ENCODE measurements around the gene C1orf198. TPM values are rescaled to one million over a fixed set of nuclear protein-coding genes. Genes with fewer than 3 reads are reported as not detected.

Gene C1orf198
- total RNA-seq, 1 experiment from 2014 or later, result 22.9 TPM

GRCh38 chr1:230827081-230827681 lies 41.1 kb downstream of the C1orf198 start:
- ChIA-PET CTCF (no interaction called here), POLR2A (no interaction called here), RAD21 (ENCODE audit: low non-redundant PET in 1 of 2, low total read pairs in 2 of 2, uncharacterized antibody in 2 of 2, unreplicated experiment in 2 of 2) (no interaction called here)
- no peak overlapping the region for H3K27ac ChIP-seq (ENCODE audit: low read depth, low read length)
- no peak overlapping the region for H3K9ac ChIP-seq (ENCODE audit: low read length)
- intact Hi-C loops (cut with micrococcal nuclease), result no loop called here
- no peaks in the 10 kb centered on the region for H4K20me1 ChIP-seq (ENCODE audit: insufficient read depth)
- peaks cover 23 to 24% of the 10 kb centered on the region in 2 experiments for H3K4me1 ChIP-seq (ENCODE audit: control insufficient read depth in 1 of 2, insufficient read depth in 2 of 2, low read length in 2 of 2)
- no peak overlapping the region for H3K4me3 ChIP-seq (replicated peaks in 1 of 2; ENCODE audit: low read depth in 1 of 2, low read length in 2 of 2)
- no TSS peak for BruUV-seq (replicated peaks)
- H3K79me2 ChIP-seq (ENCODE audit: insufficient read depth, low read length), result no peaks in the 10 kb centered on the region
- ATAC-seq (no peak), DNase-seq (ENCODE audit: low read depth, low spot score) (no peak)
- no peaks in the 10 kb centered on the region for H3K9me3 ChIP-seq (ENCODE audit: control insufficient read depth in 1 of 2, insufficient read depth in 1 of 2, low read depth in 1 of 2, low read length in 2 of 2)
- H3K4me2 ChIP-seq (ENCODE audit: low read length), result no peak overlapping the region
- no peaks in the 10 kb centered on the region for H3K27me3 ChIP-seq (ENCODE audit: insufficient read depth, low read length)
- no peak overlapping the region for H2AFZ ChIP-seq (ENCODE audit: low read depth, low read length, poor library complexity, severe bottlenecking)
- H3K9me2 ChIP-seq (ENCODE audit: insufficient read depth), result no peaks in the 10 kb centered on the region
- no peak for TF ChIP-seq EGR1 (IDR thresholded peaks at IDR 0.05; ENCODE audit: low read depth)
- no peak for TF ChIP-seq JUND (IDR thresholded peaks at IDR 0.05)
- no peak for TF ChIP-seq POLR2A (IDR thresholded peaks at IDR 0.05; ENCODE audit: borderline replicate concordance, extremely low read depth, insufficient read depth, insufficient read length)
- no peak for TF ChIP-seq YY1 (IDR thresholded peaks at IDR 0.05; ENCODE audit: extremely low read depth, insufficient replicate concordance, low read depth, low read length)
- no peak for TF ChIP-seq ZNF274 (IDR thresholded peaks at IDR 0.05; ENCODE audit: low read depth, low read length)
- no peak for TF ChIP-seq SIN3A (IDR thresholded peaks at IDR 0.05; ENCODE audit: low read depth)
- TF ChIP-seq SRF (IDR thresholded peaks at IDR 0.05; ENCODE audit: low read depth), result no peak
- TF ChIP-seq ZFX (IDR thresholded peaks at IDR 0.05), result no peak
- TF ChIP-seq EZH2 (IDR thresholded peaks at IDR 0.05), result no peak
- no peaks in the 10 kb centered on the region for H3K36me3 ChIP-seq (ENCODE audit: control insufficient read depth in 1 of 2, insufficient read depth in 2 of 2, low read length in 2 of 2)

- intact Hi-C loops (cut with micrococcal nuclease), result no loop called here
- no peak overlapping the region for H3K9ac ChIP-seq (ENCODE audit: low read length)
- no TSS peak for BruUV-seq (replicated peaks)
- ChIA-PET POLR2A (no interaction called here), RAD21 (ENCODE audit: low non-redundant PET in 1 of 2, low total read pairs in 2 of 2, uncharacterized antibody in 2 of 2, unreplicated experiment in 2 of 2) (no interaction called here), CTCF (no interaction called here)
- no peaks in the 10 kb centered on the region for H3K9me3 ChIP-seq (ENCODE audit: control insufficient read depth in 1 of 2, insufficient read depth in 1 of 2, low read depth in 1 of 2, low read length in 2 of 2)
- H3K4me3 ChIP-seq (replicated peaks in 1 of 2; ENCODE audit: low read depth in 1 of 2, low read length in 2 of 2), result no peak overlapping the region
- no peaks in the 10 kb centered on the region for H3K79me2 ChIP-seq (ENCODE audit: insufficient read depth, low read length)
- no peak for TF ChIP-seq YY1 (IDR thresholded peaks at IDR 0.05; ENCODE audit: extremely low read depth, insufficient replicate concordance, low read depth, low read length)
- TF ChIP-seq EZH2phosphoT487 (IDR thresholded peaks at IDR 0.05; ENCODE audit: borderline replicate concordance), result no peak
- no peak for TF ChIP-seq EGR1 (IDR thresholded peaks at IDR 0.05; ENCODE audit: low read depth)
- no peak for TF ChIP-seq ELF1 (IDR thresholded peaks at IDR 0.05; ENCODE audit: borderline replicate concordance, low read depth)
- no peak for TF ChIP-seq MAX (IDR thresholded peaks at IDR 0.05)
- no peaks in the 10 kb centered on the region for H3K36me3 ChIP-seq (ENCODE audit: control insufficient read depth in 1 of 2, insufficient read depth in 2 of 2, low read length in 2 of 2)
- no peak overlapping the region for H3K27ac ChIP-seq (ENCODE audit: low read depth, low read length)
- H4K20me1 ChIP-seq (ENCODE audit: insufficient read depth), result no peaks in the 10 kb centered on the region
- H3K4me2 ChIP-seq (ENCODE audit: low read length), result no peak overlapping the region
- no peak overlapping the region for H2AFZ ChIP-seq (ENCODE audit: low read depth, low read length, poor library complexity, severe bottlenecking)
- H3K27me3 ChIP-seq (ENCODE audit: insufficient read depth, low read length), result no peaks in the 10 kb centered on the region
- no peaks in the 10 kb centered on the region for H3K9me2 ChIP-seq (ENCODE audit: insufficient read depth)
- H3K4me1 ChIP-seq (ENCODE audit: control insufficient read depth in 1 of 2, insufficient read depth in 2 of 2, low read length in 2 of 2), result peaks cover 23 to 24% of the 10 kb centered on the region in 2 experiments
- no peak for ATAC-seq
- no peak for DNase-seq (ENCODE audit: low read depth, low spot score)
Measured at GRCh38 chr1:230826166-230826875, 42.0 kb downstream of the C1orf198 start.

Measured in HCT116 (cell line).